Activated CD8-positive, alpha-beta memory T cell treated with anti-CD3 and anti-CD28 coated beads, Interleukin-2, amount 50 U/mL, for 1 hour (primary cell): ENCODE results near the gene GSS.
"Not testable (repeated sequence)": the region's sequence is repeated elsewhere in the genome, so short reads cannot be mapped to it uniquely, and the experiment has no call there.

Experiments used
- DNase-seq: peaks from one replicate; pipeline ENCODE4 v3.0.0-alpha.2; 2020; ENCODE audit errors: extremely low read depth

Gene GSS

GRCh38 chr20:34907616-34908469, 47.8 kb downstream of the GSS start:
- no peak for DNase-seq

GRCh38 chr20:34904202-34904621, 51.4 kb downstream of the GSS start:
- no peak for DNase-seq

- not testable (repeated sequence) for DNase-seq
These were observed 56.9 kb downstream of the GSS start for GRCh38 chr20:34898731-34899130.

GRCh38 chr20:34898129-34898528, 57.5 kb downstream of the GSS start:
- DNase-seq = not testable (repeated sequence)

- no peak for DNase-seq
These were observed 59.5 kb downstream of the GSS start for GRCh38 chr20:34896086-34896621.

- DNase-seq = no peak
These were observed 60.1 kb downstream of the GSS start for GRCh38 chr20:34895465-34895864.

GRCh38 chr20:34894723-34895122, 60.9 kb downstream of the GSS start:
- DNase-seq = no peak

- DNase-seq = no peak
These were observed 62.9 kb downstream of the GSS start for GRCh38 chr20:34892671-34893070.

GRCh38 chr20:34891166-34892062, 64.2 kb downstream of the GSS start:
- no peak for DNase-seq

- DNase-seq = no peak
These were observed 67.1 kb downstream of the GSS start for GRCh38 chr20:34888468-34888867.

GRCh38 chr20:34887023-34887422, 68.6 kb downstream of the GSS start:
- no peak for DNase-seq

- no peak for DNase-seq
These were observed 69.5 kb downstream of the GSS start for GRCh38 chr20:34886122-34886521.

GRCh38 chr20:34884260-34884659, 71.3 kb downstream of the GSS start:
- DNase-seq = no peak

- no peak for DNase-seq
These were observed 71.8 kb downstream of the GSS start for GRCh38 chr20:34883809-34884208.

- DNase-seq = no peak
These were observed 72.4 kb downstream of the GSS start for GRCh38 chr20:34883087-34883688.

- no peak for DNase-seq
These were observed 73.9 kb downstream of the GSS start for GRCh38 chr20:34881689-34882088.

- DNase-seq = not testable (repeated sequence)
These were observed 74.6 kb downstream of the GSS start for GRCh38 chr20:34880971-34881370.

- DNase-seq = no peak
These were observed 75.3 kb downstream of the GSS start for GRCh38 chr20:34880215-34880850.
